HPDE6-E6E7 (cell line): ENCODE data around the gene LRRC66.

Source experiments
- DNase-seq: peaks from one replicate; pipeline ENCODE4 v3.0.0; 2011; ENCODE audit warnings: missing footprints; ENCODE audit errors: extremely low spot score

Gene LRRC66

GRCh38 chr4:52019936-52020657 is at the start of gene LRRC66:
Gene LRRC66, minus strand, starts transcription at chr4:52020363. Its CDS starts 2,750 bp downstream, at chr4:52017613.
- no peak for DNase-seq

GRCh38 chr4:52069571-52069970 is 49.4 kb upstream of the LRRC66 start:
- DNase-seq, result no peak

GRCh38 chr4:52059372-52059771 is 39.2 kb upstream of the LRRC66 start:
- peak; percentile 27 for DNase-seq

GRCh38 chr4:52058275-52058674 is 38.1 kb upstream of the LRRC66 start:
- no peak for DNase-seq

GRCh38 chr4:52057196-52057595 is 37.0 kb upstream of the LRRC66 start:
- no peak for DNase-seq

- DNase-seq, result no peak
Observed at GRCh38 chr4:52054254-52054653, 34.1 kb upstream of the LRRC66 start.

GRCh38 chr4:52052475-52052780 is 32.3 kb upstream of the LRRC66 start:
- DNase-seq, result no peak

GRCh38 chr4:52051615-52052474 is 31.7 kb upstream of the LRRC66 start:
- peak; percentile 95 for DNase-seq

- DNase-seq, result peak; percentile 33
Observed at GRCh38 chr4:52051213-52051614, 31.1 kb upstream of the LRRC66 start, which contains the start of gene SPATA18. Gene SPATA18, plus strand, starts transcription at chr4:52051304. Its CDS starts 401 bp downstream, at chr4:52051705.

GRCh38 chr4:52049266-52049665 is 29.1 kb upstream of the LRRC66 start:
- DNase-seq, result no peak

GRCh38 chr4:52045028-52045427 is 24.9 kb upstream of the LRRC66 start:
- DNase-seq, result no peak

GRCh38 chr4:52038103-52038912 is 18.1 kb upstream of the LRRC66 start, which contains the start of gene SGCB:
Gene SGCB, minus strand, starts transcription at chr4:52038299. Its CDS starts 40 bp downstream, at chr4:52038259.
- DNase-seq, result peak; percentile 35

- DNase-seq, result no peak
Observed at GRCh38 chr4:52037689-52038102, 17.5 kb upstream of the LRRC66 start.

- no peak for DNase-seq
Observed at GRCh38 chr4:52036886-52037530, 16.8 kb upstream of the LRRC66 start.

- no peak for DNase-seq
Observed at GRCh38 chr4:52035190-52035589, 15.0 kb upstream of the LRRC66 start.

- no peak for DNase-seq
Observed at GRCh38 chr4:52032005-52032404, 11.8 kb upstream of the LRRC66 start.

GRCh38 chr4:52028970-52029369 is 8.8 kb upstream of the LRRC66 start:
- no peak for DNase-seq

GRCh38 chr4:52017814-52018213 is 2.3 kb downstream of the LRRC66 start:
- DNase-seq, result no peak

- DNase-seq, result no peak
Observed at GRCh38 chr4:52016981-52017380, 3.2 kb downstream of the LRRC66 start.

- no peak for DNase-seq
Observed at GRCh38 chr4:52015366-52015765, 4.8 kb downstream of the LRRC66 start.

- DNase-seq, result no peak
Observed at GRCh38 chr4:52014903-52015302, 5.3 kb downstream of the LRRC66 start.

- no peak for DNase-seq
Observed at GRCh38 chr4:52012651-52013050, 7.5 kb downstream of the LRRC66 start.
